Dermis blood vessel endothelial cell (primary cell): ENCODE measurements around the gene IRF2. TPM values are rescaled to one million over a fixed set of nuclear protein-coding genes. Genes with fewer than 3 reads are reported as not detected.
"Not testable (repeated sequence)": the region's sequence is repeated elsewhere in the genome, so short reads cannot be mapped to it uniquely, and the experiment has no call there.

Source experiments
- DNase-seq: peaks from one replicate; pipeline ENCODE4 v3.0.0; 2010
- total RNA-seq: library from RNA; depleted of rRNA; stranded (reverse); fragments of >200 nt; gene quantifications from 2 replicates; pipeline ENCODE4 v1.2.3, GENCODE V29; 2014

IRF2 gene
- total RNA-seq, 1 donor from 2014 or later: 27.4 TPM

DNA sequence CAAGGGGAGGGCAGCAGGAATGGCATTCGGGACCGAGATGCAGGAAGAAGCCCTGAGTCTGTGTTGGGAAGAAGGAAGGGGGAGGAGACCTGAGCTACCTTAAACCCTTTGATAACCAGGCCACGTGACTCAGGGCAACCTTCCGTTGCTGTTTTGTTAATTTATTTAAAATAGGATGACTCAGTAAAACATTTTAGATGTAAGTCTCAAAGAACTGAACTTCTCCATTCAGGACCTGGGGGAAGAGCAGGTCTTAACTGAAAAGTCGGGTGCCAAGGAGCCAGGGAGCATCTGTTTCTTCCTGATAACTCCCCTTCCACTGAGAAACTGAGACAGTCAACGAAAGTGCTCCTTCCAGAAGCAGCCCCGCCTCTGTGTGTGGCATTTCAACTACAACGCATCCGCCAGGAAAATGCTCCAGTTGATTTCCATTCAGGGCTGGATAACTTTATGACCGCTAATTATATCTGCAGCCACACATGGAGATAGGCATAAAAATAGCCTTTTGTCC, 88.0 kb downstream of the IRF2 start:
- DNase-seq: peak; percentile 52

GRCh38 chr4:184385705-184386141, 88.6 kb downstream of the IRF2 start:
- DNase-seq: peak; percentile 76

DNA sequence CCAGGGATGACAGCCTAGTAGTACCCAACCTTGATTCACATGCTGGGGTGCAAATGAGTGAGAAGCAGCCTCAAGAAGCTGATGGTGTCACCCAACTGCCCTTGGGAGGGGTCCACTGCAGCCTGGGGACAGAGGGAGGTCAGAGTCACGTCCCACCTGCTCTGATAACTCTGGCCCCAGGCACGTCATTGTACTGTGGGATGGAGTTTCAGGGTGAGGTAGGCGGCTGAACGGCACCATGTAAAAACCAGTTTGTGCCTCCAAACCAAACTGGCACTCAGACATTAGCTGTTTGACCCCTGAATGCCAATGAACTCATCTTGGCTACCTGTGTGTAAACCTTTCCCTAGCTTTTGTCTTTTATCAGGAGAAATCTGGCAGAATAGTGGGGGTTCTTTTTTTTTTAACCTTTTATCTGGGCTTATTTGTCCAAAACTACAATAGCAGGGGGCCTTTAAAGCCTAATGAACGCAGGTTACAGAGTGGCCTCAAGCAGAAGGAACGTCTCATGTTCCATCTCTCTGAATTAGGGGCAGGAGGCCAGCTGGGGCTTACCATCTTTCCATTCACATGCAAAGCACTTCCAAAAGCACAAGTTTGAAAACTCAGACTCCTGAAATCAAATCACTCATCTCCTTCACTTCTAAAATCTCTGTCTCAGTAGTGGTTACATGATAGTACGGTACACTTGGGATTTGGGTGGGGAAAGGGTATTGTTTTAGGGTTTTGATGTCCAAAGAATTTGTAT, 89.4 kb downstream of the IRF2 start:
- DNase-seq: no peak

- peak; percentile 63 for DNase-seq
Observed at GRCh38 chr4:184384056-184384809, 90.1 kb downstream of the IRF2 start.

DNA sequence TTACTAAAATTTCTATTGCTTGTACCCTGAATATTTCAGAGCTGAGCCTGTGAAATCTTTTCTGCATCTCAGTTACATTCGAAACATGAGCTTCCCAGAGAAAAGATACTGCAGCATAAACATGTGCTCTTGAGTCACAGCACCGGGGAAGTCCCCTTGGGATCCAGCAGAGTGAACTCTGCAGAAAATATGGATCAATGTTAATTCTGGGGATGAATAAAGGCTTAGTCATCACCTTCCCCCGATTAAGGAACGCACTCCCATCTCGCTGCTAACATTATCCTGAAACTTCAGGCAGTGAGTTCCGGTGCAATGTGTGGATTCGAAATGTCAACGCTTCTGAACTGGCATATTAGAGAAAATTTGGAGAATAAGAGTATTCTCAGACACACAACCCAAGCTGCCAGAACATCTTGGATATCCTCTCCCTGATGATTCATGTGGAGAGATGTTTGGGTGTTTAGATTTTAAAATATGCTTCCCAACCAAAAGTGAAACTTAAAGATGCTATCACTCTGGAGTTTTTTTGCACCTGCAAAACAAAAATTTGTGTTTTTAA, 90.8 kb downstream of the IRF2 start:
- peak; percentile 88 for DNase-seq

DNA sequence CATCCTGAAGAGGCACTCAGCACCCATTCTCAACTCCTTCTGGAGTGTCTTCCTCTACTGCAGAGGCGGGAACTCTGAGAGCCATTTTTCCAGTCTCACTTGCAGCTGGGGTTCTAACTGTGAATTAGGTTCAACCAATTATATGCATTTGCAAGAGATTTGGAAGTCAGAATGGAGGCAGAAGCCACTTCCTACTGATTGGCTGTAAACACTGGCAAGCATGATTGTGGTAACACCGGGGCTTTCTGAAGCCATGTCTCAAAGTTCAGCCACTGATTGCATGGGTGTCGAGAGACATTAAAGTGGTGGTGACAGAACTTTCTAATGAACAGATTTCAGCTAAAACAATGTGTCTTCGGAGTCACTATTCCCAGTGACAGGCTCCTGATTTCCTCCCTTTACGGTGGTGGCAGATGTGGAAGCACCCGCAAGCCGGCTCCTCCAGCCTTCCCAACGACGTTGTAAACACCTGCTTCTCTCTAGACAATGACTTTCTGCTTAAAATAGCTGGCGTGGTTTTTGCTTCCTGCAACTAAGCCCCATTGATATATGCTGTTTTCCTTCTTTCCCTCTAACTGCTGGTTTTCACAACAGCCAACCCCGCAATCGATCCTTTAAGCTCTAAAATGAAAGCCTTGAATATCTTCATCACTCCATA, 92.0 kb downstream of the IRF2 start:
- peak; percentile 59 for DNase-seq

GRCh38 chr4:184380707-184381106, 93.6 kb downstream of the IRF2 start:
- no peak for DNase-seq

DNA sequence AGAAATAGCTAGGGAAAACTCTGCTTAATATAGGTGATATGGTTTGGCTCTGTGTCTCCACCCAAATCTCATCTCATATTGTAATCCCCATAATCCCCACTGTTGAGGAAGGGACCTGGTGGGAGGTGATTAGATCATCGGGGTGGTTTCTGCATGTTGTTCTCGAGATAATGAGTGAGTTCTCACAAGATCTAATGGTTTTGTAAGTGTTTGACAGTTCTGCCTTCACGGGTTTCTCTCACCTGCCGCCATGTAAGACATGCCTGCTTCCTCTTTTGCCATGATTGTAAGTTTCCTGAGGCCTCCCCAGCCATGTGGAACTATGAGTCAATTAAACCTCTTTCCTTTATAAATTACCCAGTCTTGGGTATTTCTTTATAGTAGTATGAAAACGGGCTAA, 94.1 kb downstream of the IRF2 start:
- DNase-seq: not testable (repeated sequence)

- DNase-seq: no peak
Observed at GRCh38 chr4:184376923-184377322, 97.4 kb downstream of the IRF2 start.

DNA sequence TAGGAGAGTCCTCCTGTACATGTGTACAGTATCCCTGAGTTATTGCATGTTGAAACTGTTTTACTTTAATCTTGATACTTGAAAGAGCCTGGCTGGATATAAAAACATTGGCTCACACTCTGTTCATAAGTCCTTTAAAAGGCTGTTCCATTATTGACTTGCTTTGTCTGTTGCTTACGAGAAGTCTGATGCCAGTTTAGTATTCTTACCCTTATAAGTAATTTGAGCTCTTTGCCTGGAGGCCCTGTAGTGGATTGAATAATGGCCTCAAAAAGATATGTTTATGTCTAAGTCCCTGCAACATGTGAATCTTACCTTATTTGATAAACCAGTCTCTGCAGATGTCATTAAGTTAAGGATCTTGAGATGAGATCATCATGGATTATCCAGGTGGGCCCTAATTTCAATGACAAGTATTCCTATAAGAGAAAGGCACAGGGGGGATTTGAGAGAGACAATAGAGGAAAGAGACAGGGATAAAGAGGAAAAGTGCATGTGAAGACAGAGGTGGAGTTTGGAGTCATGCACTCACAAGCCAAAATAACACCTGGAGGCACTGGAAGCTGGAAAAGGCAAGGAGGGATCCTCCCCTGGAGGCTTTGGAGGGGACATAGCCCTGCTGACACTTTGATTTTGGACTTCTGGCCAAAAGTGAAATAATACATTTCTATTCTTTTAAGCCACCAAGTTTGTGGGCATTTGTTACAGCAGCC, 98.1 kb downstream of the IRF2 start:
- no peak for DNase-seq

- DNase-seq: not testable (repeated sequence)
Observed at GRCh38 chr4:184375623-184376022, 98.7 kb downstream of the IRF2 start.

GRCh38 chr4:184375027-184375426, 99.3 kb downstream of the IRF2 start:
- peak; percentile 32 for DNase-seq

DNA sequence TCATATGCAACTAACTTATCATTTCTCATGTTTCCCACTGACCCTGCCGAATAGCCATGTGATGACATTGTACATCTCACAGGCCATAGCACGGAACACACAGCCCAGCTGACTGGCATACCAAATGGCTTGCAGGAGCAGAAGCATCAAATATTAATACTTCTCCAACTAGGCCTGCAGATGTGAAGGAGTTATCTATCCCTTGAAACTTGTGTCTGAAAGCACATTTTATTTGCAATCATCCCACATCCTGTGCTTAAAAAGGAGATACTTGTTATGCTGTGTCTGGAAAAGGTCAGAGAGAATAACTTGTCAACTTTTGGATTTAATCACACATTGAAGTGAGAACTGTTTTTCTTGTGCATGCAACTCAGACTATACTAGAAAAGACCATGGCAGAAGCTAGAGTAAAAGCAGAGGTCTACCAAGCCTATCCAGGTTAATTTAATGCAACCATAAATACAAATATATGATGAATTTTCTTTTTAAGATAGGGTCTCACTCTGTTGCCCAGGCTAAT, 100.4 kb downstream of the IRF2 start:
- no peak for DNase-seq

DNA sequence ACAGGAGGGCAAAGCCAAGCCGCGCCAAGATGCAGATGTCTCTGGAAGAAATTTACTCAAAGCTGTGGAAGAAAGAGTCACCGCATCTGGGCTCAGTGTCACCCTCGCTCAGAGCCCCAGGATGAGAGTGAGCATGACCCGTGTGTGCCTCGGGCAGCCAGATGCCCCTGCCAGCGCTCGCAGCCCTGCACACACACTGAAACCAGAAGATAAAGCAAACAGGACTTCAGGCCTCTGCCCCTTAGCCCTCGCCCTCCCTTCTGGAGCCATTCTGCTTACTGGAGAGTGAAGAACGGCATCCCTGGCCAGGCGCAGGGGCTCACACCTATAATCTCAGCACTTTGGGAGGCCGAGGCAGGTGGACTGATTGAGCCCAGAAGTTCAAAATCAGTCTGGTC, 103.0 kb downstream of the IRF2 start:
- DNase-seq: no peak

GRCh38 chr4:184370711-184371389, 103.5 kb downstream of the IRF2 start:
- peak; percentile 52 for DNase-seq

GRCh38 chr4:184369871-184370270, 104.5 kb downstream of the IRF2 start:
- DNase-seq: no peak

GRCh38 chr4:184368731-184369130, 105.6 kb downstream of the IRF2 start:
- no peak for DNase-seq

- DNase-seq: no peak
Observed at GRCh38 chr4:184368290-184368689, 106.1 kb downstream of the IRF2 start.

DNA sequence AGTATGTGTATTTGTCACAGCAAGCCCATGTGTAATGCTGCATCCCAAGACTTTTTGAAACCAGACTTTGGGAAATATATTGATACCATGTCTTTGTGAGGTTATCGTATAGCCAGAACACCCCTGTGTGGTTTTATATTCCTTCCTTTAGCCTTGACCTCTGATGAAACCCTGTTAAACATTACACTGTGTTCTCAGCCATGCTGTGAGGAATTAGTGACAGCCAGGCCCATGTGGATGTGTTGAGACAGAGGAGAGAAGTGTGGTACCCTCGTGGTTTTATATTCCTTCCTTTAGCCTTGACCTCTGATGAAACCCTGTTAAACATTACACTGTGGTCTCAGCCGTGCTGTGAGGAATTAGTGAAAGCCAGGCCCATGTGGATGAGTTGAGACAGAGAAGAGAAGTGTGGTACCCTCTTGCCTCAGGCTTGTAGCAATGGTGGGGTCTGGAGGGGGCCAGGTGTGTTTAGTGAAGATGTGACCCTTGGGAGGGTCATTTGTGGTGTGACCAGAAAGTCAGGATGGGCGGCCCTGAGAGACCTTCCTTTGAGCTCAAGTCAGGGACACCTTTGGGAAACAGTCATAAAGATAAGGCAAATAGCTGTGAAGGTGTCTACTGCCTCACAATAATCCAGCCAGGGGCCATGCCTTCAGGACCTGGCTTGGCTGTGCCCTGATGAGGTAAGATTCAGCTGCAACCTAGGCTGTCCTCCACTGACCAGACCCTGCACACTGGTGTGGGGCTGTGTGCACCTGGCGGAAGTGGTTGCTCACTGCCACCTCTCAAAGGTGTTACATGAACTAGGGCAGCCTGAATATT, 110.0 kb downstream of the IRF2 start:
- no peak for DNase-seq

- no peak for DNase-seq
Observed at GRCh38 chr4:184363258-184363657, 111.1 kb downstream of the IRF2 start.

DNA sequence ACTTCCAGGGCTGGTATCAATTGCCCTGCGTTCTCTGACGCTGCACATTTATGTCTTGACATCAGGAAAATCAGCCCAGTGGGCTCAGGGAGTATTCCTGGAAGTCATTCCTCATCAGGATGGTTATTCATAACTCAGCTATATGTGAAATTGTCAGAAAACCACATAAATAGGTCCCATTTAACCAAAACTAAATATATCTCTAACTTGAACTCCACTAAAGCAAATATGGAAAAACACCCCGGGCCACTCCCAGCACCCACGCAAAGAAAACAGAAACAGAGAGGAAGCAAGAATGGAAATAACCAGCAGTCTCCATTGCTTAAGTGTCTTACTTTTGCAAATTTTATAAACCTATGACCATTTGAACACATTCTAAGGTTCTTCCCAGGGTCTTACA, 112.0 kb downstream of the IRF2 start:
- no peak for DNase-seq
